SHP77 (cell line): ENCODE data around the gene BMP8B.

Source experiments
- DNase-seq, 2 experiments: peaks; one replicate each; lab custom pipeline; 2025; lab: John Stamatoyannopoulos, UW

The BMP8B gene

GRCh38 chr1:39722495-39722894 is 66.2 kb downstream of the BMP8B start:
- DNase-seq, result no peak

- DNase-seq, result no peak
Measured at GRCh38 chr1:39721664-39722063, 67.0 kb downstream of the BMP8B start.

GRCh38 chr1:39720094-39720999 is 68.3 kb downstream of the BMP8B start:
- peak; percentile 40 to 45 for DNase-seq

GRCh38 chr1:39717809-39718208 is 70.9 kb downstream of the BMP8B start:
- DNase-seq, result no peak

GRCh38 chr1:39713557-39713956 is 75.1 kb downstream of the BMP8B start:
- no peak for DNase-seq

GRCh38 chr1:39711966-39712340 is 76.7 kb downstream of the BMP8B start:
- no peak for DNase-seq

- DNase-seq, result no peak
Measured at GRCh38 chr1:39711104-39711965, 77.3 kb downstream of the BMP8B start.

- DNase-seq, result no peak
Measured at GRCh38 chr1:39707506-39707905, 81.2 kb downstream of the BMP8B start.
